Measurements from ENCODE around the gene APOC3. TPM values are rescaled to one million over a fixed set of nuclear protein-coding genes. Genes with fewer than 3 reads are reported as not detected.

The APOC3 gene
- total RNA-seq, 1 experiment from 2014 or later, result not detected

DNA sequence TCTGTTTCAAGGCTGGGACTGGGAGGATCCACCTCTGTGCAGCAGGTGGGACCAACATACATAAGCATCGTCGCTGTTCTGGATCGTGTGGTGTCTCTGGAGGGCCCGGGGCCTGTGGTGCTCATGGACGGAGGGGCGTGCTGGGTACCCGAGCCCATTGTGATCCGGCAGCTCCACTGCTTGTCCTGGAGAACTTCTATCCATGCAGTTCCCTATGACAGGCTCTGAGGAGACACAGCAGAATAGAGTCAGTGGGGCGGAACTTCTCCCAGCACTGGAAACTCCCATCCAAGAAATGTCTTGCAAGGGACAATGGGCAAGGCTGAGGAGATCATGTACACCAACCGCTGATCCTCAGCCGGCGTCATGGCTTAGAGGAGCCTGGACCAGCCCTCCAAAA, 19.4 kb downstream of the APOC3 start:
- no peak for DNase-seq (ENCODE audit: low read depth)

DNA sequence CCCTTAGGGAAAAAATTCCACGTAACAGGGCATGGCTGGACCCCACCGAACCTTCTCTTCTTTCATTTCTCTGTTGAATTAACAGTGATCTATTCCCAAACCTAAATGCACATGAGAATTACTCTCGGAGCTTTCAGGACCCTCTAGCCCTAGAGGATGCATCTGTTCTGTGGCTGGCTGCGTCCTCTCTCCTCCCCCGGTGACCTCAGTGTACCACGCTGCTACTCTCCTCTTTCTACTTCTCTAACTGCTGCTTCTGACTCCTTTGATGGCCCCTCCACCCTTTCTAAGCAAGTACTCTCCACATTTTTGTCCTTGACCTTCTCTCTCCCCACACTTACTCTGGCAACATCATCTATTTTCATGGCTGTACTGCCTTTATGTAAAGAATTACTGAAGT, 19.8 kb downstream of the APOC3 start:
- DNase-seq (ENCODE audit: low read depth), result no peak

DNA sequence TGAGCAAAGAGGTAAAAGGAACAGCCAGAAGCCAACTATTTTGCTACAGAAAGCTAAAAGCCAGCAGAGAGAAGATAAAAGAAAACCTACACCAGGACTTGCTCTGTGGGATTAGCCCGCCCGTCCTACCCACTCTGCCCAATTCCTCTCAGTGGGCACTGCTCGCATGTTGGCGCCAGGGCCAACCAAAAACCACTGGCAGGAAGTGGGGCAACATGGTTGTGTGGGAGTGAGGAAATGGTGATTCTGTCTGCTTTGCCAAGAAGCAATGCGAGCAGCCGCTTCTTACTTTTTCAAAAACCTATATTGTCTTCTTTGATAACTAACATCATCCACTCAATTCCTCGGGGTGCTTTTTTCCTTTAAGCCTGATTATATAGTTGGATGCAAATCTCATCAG, 21.9 kb downstream of the APOC3 start:
- DNase-seq (ENCODE audit: low read depth), result peak; percentile 70

DNA sequence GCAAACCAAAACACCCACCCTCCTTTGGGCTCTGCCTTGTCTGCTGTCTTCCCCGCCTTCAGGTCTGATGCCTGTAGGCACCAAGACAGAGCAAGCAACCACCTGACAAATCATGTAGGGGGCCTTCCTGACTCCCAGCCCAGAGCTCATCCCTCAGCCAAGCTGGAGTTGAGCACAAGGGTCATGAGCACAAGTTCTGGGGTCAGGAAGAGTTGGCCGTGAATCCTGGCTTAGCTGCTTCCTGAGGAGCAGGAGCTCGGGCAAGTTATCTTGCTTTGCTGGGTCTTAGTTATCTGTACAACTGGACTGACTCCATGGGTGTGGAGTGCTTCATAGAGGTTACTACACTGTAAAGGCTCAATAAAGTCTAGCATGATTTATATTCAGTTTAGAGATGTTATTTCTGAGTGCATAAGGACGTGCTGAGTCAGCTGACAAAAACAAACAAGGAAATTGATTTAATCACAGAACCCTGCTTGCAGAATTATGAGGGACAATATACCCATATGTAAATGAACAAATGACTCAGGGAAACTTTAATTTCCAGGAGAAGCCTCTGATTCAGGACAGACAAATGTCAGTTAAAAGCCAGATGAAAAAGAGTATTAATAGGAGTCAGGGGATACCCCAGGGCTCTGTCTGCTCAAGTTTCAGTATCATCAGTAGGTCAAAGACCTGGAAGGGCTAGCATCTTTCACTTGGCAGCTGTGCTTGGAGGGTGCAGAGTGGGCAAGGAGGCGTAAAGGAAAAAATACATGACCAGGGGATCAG, 22.7 kb downstream of the APOC3 start:
- DNase-seq (ENCODE audit: low read depth), result peak; percentile 55

DNA sequence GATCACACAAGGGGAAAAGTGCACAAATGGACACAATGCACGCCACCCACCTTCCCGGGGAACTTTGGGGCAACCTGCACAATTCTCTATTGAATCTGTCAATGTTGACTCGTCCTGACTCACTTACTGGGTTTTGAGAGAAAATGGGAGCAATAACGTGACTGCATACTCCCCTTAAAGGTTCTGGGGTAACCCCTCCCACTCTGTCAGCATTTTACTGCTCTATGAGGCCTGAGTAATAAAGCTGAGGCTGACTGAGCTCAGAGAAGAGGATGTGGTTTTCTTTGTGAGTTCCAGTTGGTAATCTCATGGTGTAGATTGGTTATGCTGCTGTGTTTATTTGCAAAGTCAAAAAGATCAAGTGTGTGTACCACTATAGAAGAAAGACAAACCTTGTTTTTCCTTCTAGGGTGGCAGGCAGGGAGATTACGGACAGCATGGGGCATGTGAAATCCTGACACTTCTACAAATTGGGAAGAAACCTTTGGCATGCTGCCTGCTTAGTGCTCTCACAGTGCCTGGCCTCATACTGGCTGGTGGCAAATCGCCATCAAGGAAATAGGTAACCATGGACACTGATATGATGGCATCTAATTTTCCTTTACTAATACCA, 23.9 kb downstream of the APOC3 start:
- DNase-seq (ENCODE audit: low read depth), result peak; percentile 96

DNA sequence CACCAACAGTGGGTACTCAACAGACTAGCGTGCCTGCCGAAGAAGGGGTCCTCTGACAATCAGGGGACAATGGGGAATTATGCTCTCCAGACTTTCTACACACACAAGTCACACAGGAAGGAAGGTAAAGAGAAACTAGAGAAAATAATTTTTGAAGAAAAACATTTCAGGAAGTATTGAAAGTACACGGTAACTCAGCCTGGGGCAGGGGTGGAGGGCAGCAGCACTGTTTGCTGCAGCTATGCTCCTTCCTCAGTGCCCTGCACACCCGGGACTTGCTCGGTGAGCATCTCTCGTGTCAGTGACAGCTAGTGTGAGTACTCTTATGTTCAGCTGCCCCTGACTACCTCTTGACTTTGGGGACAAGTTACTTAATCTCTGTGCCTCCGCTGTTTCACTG, 25.7 kb downstream of the APOC3 start:
- no peak for DNase-seq (ENCODE audit: low read depth)

DNA sequence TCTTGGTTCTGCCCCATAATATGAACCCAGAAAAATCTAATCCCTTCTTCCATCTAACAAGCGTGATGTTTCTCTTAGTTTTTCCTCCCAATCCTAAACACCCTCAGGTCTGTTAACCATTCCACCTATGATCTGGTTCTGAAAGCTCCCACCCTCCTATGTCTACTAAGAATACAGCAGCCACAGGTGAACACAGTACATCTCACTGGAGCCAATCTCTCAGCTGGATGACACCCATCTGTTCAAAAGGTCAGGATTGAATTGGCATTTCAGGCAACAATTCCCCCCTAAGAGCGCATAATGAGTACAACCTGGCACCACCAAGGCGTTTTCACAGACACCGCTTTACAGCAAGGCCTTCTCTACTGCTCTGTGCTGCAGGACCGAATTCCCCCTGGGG, 26.7 kb downstream of the APOC3 start:
- no peak for DNase-seq (ENCODE audit: low read depth)

DNA sequence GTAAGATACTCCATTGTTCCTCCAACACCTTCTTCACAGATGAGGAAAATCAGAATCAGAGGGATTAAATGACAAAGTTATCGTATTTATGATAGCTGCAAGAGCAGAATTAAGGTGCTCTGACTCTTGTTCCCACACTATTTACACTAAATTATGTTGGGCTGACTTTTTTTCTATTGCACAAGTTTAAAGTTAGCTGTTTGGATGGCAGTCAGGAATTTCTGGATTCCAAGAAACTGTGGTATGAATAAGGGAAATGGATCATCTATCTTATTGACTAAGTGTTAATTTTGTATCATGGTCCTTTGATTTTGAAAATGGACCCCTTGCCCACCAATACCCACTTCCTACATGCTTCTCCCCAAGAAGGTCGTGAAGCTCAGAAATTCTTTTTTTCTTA, 27.6 kb downstream of the APOC3 start:
- no peak for DNase-seq (ENCODE audit: low read depth)

DNA sequence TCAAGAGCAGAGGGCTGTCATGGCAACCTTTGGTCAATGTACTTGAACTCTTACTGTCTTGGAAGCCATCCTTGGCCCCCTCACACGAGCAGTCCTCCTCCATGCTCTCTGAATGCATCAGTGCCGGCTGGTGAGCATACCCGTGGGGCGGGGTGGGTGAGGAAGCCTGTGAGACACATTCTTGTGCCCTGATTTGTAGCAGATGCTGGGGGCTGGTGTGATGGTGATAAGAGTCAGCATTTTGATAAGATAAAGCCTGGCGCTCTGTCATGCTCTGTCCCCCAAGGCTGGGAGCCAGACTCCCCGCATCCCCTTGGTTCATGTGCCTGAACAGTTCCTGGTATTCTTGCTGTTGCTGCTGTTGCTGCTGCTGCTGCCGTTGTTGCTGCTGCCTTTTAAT, 28.2 kb downstream of the APOC3 start:
- DNase-seq (ENCODE audit: low read depth), result no peak

DNA sequence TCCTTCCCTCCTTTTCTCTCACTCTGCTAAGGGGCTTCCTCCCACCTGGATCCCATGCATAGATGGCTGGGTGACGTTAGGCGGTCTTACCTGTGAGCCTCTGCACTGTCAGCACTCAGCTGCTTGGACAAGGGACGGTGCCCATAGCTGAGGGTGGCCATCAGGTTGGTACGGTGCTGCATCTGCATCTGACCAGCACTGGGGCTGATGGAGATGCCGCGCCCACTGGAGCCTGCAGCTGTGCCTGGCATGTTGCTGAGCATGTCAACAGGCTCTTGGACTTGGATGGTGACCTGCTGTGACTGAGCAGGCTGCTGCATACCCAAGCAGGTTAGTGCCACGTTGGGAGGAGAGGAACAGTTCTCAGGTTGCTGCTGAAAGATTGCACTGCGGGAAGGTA, 29.5 kb downstream of the APOC3 start:
- no peak for DNase-seq (ENCODE audit: low read depth)

DNA sequence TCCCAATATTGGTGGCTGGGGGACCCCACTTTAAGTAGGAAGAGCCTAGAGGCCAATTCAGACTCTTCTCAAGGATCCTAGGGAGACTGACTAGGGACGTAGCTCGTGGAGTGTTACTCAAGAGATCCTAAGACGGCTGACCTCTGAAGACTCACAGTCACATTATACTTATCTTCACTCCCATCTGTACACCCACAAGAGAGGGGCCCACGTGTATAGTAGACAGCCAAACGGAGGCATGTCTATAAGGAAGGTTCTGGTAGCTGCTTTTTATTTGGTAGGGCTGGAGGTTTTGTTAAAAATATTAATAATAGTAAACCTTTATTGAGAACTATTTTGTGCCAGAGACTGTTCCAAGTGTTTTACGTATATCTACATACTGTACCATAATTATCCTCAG, 30.6 kb downstream of the APOC3 start:
- no peak for DNase-seq (ENCODE audit: low read depth)

DNA sequence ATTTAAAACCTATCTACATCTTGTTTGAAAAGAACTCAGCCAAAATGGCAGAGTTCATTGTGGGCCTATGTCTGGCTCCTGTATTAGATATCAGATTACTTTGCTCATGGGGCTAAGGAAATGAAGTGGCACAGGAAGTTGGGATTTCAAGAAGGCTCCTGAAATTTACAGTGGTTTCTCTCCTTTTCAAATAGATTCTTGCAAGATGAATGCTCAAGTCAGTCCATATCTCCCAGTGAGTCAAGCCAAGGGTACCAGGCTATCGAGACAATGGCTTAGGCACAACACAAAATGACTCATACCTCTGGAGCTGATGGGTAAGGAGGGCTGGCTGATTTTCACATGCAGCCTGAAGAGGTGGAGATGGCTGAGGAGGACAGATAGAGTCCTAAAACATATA, 31.8 kb downstream of the APOC3 start:
- DNase-seq (ENCODE audit: low read depth), result peak; percentile 92

DNA sequence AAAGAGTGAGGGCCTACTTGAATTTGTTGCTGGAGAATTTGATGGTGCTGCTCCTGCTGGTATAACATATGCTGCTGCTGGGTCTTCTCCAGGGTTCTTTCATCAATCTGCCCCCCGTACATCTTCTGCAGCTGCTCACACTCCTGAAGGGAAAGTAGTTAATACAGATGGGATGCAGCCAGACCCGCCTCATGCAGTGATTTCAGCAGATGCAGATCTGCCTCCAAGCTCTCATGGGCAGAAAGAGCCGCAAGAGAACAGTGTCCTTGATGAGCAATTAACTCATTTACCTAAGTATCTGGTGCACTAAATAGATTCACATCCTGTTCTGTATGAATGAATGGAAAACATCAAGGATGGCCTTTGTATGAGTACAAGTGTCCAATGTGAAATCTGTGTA, 32.5 kb downstream of the APOC3 start:
- no peak for DNase-seq (ENCODE audit: low read depth)

DNA sequence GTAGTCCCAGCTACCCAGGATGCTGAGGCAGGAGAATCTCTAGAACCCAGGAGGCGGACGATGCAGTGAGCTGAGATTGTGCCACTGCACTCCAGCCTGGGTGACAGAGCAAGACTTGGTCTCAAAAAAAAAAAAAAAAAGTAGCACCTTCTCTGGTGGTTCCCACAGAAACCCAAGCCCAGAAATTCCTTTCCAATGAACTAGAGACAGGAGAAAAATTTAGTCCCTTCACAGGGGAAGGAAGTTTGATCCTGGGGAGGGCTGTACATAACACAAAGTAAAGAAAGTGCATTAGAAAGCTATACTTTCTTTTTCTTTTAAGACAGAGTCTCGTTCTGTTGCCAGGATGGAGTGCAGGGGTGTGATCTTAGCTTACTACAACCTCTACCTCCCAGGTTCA, 33.2 kb downstream of the APOC3 start:
- no peak for DNase-seq (ENCODE audit: low read depth)

DNA sequence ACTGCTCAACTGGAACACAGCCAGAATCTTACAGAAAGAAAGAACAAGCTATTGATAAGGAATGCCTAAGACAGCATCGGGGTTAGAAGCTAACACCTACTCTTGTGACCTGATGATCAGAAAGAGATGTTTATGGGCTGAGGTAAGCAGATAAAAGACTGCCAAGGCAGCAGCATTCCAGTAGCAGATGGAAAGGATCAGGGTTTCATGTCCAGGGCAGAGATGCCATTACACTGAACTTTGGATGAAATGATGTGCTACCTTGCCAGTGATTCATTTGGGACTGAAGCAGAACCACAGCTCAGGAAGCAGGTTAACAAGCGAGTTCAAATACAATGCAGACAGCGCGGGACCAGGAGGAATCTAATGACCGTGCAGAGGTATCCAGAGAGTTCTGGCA, 34.8 kb downstream of the APOC3 start:
- DNase-seq (ENCODE audit: low read depth), result no peak

DNA sequence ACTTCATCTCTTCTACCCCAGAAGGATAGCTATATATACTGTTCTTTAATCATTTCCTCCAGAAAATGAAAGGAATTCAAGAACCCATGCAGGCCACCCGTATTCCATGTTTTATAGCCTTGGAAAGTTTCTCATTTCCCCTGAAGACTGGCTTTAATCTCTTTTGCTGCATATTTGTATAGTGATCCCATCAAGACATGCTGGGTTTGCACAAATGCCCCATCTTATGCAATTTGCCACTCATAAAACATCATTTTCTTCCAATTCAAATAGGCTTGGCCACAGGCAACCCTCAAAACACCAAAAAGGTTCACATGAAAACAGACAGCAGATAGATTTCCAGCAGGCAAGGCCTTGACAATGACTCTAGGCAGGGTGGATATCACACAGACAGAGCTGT, 36.0 kb downstream of the APOC3 start:
- DNase-seq (ENCODE audit: low read depth), result no peak

DNA sequence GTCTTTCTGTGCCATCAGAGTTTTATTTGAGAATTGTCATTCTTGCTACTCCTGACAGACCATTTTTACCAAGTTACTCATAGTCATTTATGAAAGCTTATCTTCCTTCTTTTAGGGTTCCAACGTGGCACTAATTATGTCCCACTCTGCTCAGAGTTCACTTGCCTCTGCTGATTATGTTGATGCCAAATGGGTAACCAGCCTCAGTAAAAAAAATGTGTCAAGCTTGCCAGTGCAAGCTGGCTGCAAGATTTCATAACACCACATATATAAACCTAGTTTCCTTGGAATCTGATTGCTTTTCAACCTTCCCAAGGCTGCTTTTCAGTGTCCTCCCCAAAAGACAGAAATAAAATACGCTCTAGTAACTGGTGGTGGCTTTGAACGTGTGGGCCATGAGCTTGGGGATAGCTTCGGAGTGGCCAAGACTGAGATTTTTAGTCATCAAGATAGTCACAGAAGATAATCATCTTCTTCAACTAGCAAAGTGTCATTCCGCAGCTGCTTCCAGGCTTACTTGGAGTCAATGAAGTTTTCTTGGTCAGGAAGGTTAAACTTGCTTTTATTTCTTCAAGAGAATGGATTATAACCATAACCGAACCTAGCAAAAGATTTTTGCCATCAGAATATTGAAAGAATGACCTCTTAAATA, 37.2 kb downstream of the APOC3 start:
- no peak for DNase-seq (ENCODE audit: low read depth)

DNA sequence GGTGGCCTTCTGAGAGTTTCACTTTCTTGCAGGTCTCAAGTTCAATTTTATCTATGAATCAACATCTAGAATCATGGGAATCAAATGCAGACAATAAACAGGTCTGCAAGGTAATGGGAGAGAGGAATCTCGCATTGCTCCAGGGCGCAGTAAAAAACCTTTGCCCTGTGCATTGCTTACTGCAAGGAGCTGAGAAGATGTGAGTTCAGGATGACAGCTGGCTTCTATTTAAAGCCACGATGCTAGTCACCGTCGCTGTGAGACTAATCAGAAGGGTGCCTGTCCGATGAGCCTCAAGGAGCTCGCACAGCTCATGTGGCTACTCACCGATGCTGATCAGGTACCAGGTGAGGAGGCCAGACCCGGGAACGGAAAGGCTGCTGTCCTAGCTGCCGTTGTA, 37.9 kb downstream of the APOC3 start:
- no peak for DNase-seq (ENCODE audit: low read depth)

DNA sequence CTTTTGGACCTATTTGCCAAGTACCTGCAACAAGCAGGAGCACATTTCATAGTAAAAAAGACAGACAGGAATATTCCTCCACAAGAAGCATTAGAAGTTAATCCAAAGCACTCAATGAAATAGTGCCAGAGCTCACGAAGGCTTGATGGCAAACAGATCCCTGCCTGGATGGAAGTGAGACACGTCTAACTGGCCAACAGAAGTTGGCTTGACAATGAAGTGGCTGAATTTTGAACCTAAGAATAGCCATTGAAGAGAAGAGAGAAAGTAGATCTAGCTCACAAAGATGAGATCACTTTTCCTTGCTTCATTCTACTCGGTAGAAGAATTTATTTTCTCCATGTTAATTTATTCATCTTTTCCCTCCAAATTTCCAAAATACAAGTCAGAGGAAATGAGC, 38.4 kb downstream of the APOC3 start:
- DNase-seq (ENCODE audit: low read depth), result no peak

DNA sequence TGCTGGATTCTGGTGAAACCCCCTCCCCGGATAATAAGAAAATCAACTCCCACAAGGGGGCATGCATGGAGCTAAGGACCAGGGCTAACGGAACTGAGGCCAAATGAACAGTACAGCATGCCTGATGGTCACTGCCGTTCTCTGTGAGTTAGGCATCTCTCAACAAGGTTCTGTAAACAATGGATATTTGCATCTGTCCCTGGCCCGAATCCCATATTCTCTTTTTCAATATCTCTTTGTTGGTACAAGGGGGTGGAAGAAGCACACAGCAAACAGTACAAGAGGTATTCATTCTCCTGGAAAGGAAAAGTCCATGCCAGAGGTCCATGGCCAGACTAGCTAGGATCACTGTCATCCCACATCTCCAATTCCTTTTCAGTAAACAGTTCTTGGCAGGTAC, 39.9 kb downstream of the APOC3 start:
- no peak for DNase-seq (ENCODE audit: low read depth)

DNA sequence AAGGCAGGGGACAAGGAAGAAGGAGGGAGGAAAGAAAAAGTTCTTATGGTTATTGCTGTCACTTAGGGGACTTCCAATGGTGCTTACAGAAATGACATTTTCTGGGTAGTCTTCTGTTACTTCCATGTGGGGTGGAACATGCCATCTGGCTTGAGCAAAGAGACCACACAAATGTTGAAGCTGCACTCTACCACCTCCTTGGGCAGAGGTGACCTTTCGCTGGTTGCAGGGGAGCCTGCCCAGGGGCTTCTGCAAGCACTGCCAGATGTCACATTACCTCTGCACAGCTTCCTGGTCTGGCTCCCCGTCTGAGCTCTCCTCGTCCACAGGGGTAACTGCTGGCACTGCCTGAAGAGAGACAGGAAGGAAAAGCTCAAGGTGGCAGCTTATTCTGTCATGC, 40.3 kb downstream of the APOC3 start:
- DNase-seq (ENCODE audit: low read depth), result no peak

DNA sequence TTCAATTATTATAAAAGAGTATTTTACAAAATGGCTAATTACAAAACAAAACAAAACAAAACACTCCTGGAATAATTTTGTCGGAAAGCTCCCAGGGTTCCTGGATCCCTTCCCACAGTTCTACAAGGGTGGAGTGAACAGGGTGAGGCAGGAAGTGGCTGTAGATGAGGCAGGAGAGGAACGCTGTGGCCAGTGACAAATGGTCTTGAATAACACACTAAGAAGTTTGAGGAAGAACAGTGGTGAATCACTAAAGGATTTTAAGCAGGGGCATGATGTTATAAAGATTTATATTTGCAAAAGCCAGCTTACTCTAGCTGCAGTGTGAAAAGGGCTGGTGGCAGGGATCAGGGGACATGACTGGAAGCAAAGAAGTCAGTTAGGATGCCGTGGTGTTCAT, 41.5 kb downstream of the APOC3 start:
- DNase-seq (ENCODE audit: low read depth), result peak; percentile 89

DNA sequence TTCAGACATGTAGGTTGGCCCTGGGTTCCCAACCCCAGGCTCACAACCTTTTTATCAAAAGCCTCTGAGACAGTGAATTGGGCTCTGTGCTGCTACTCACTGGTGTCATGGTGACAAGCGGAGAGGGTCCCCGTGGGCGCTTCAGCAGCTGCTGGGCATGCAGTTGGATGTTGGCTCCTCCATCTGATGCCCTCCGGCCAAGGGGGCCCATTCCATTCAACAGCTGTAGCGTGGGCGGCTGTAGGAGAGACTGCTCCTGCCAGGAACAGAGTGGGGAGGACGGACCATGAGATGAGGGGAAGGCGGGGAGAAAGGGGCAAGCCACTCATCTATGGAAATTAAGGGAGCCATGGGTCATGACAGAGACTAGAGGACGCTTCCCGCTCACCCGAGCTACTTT, 43.7 kb downstream of the APOC3 start:
- no peak for DNase-seq (ENCODE audit: low read depth)
